Measurements from ENCODE around the gene TBPL2.

- no peak for TF ChIP-seq POLR2A (IDR thresholded peaks at IDR 0.05)
- no peak for TF ChIP-seq POLR2AphosphoS5 (IDR thresholded peaks at IDR 0.05)
- TF ChIP-seq CTCF (IDR thresholded peaks at IDR 0.05 in 8 of 11, conservative IDR thresholded peaks at IDR 0.05 in 3 of 11), result peak; percentile 16 to 70 (median 63)
Observed at GRCh38 chr14:55446127-55446736, 5.8 kb upstream of the TBPL2 start.

All from spleen (tissue), 7 donors.